GM12892 (cell line): Measurements from ENCODE around the gene AP4E1.
"Not testable (repeated sequence)": the region's sequence is repeated elsewhere in the genome, so short reads cannot be mapped to it uniquely, and the experiment has no call there.

ENCODE experiments used
- POLR2A ChIP-seq: IDR thresholded peaks from 2 replicates; pipeline ENCODE4 v1.6.1; 2011; ENCODE audit warnings: low read depth, low read length, control low read depth
- POLR2AphosphoS5 ChIP-seq: IDR thresholded peaks from 2 replicates; pipeline ENCODE4 v1.6.1; 2011; ENCODE audit warnings: low read depth, low read length, control low read depth

DNA sequence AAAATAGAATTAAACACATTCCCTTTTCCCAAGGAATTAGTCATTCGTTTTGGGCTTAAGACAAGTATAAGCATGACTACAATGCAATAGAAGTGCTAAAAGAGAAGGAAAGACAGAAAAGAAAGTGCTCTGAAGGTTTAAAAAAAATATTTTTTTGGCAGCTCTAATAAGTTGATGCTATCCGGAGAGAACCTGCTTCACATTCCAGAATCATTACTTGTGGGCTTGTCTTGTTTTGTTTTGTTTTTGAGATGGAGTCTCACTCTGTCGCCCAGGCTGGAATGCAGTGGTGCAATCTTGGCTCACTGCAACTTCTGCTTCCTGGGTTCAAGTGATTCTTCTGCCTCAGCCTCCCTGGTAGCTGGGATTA lies 1.9 kb downstream of the AP4E1 start:
- TF ChIP-seq POLR2A, POLR2AphosphoS5: not testable (repeated sequence)
